Mesenchymal stem cell (in vitro differentiated cells and primary cell): ENCODE results near the gene SLC35F1.

Source experiments
- DNase-seq: peaks from one replicate; pipeline ENCODE4 v3.0.0-alpha.2; 2013
- H2AFZ ChIP-seq: one replicate; pipeline ENCODE4 v1.6.1; 2013; ENCODE audit warnings: low read depth, mild to moderate bottlenecking, control low read depth, inconsistent platforms, low read length, moderate library complexity
- H2AK5ac ChIP-seq: 2 replicates; pipeline ENCODE4 v1.6.1; 2013; ENCODE audit warnings: low read length, moderate library complexity, mild to moderate bottlenecking, inconsistent platforms; ENCODE audit not compliant: severe bottlenecking
- H2BK120ac ChIP-seq: one replicate; pipeline ENCODE4 v1.6.1; 2013; ENCODE audit warnings: low read depth, mild to moderate bottlenecking, inconsistent platforms, low read length, moderate library complexity
- H2BK12ac ChIP-seq, 2 experiments: one replicate each; pipeline ENCODE4 v1.6.1; 2013; ENCODE audit warnings: inconsistent platforms in 2 of 2, low read length in 2 of 2, mild to moderate bottlenecking in 2 of 2, moderate library complexity in 2 of 2, control low read depth in 1 of 2
- H2BK15ac ChIP-seq: one replicate; pipeline ENCODE4 v1.6.1; 2013; ENCODE audit warnings: mild to moderate bottlenecking, low read depth, inconsistent platforms; ENCODE audit not compliant: poor library complexity, severe bottlenecking
- H2BK5ac ChIP-seq: 2 replicates; pipeline ENCODE4 v1.6.1; 2013; ENCODE audit warnings: low read depth, mild to moderate bottlenecking, low read length, control low read depth, inconsistent platforms; ENCODE audit not compliant: poor library complexity, severe bottlenecking
- H3K14ac ChIP-seq, 2 experiments: one replicate each; pipeline ENCODE4 v1.6.1; 2013; ENCODE audit warnings: inconsistent platforms in 2 of 2, low read length in 2 of 2, control low read depth in 1 of 2, mild to moderate bottlenecking in 1 of 2, moderate library complexity in 1 of 2
- H3K18ac ChIP-seq, 2 experiments: one replicate each; pipeline ENCODE4 v1.6.1; 2013; ENCODE audit warnings: inconsistent platforms in 2 of 2, low read length in 2 of 2, control low read depth in 1 of 2, low read depth in 1 of 2, mild to moderate bottlenecking in 1 of 2
- H3K23ac ChIP-seq, 2 experiments: one replicate each; pipeline ENCODE4 v1.6.1; 2013; ENCODE audit warnings: inconsistent platforms in 2 of 2, low read length in 2 of 2, mild to moderate bottlenecking in 2 of 2, moderate library complexity in 2 of 2, control low read depth in 1 of 2
- H3K27ac ChIP-seq: 2 replicates; pipeline ENCODE4 v1.5.1; 2013; ENCODE audit warnings: mild to moderate bottlenecking, moderate library complexity, low read length, control low read depth, inconsistent platforms; ENCODE audit not compliant: poor library complexity, severe bottlenecking
- H3K27me3 ChIP-seq, 2 experiments: 2 replicates each; pipeline versions ENCODE4 v1.6.1 to v1.7.0; 2013; ENCODE audit warnings: low read length in 2 of 2, mild to moderate bottlenecking in 2 of 2, moderate library complexity in 2 of 2, control low read depth in 1 of 2, inconsistent platforms in 1 of 2; ENCODE audit not compliant: control insufficient read depth in 1 of 2, insufficient read depth in 1 of 2
- H3K36me3 ChIP-seq, 2 experiments: 2 replicates each; pipeline versions ENCODE4 v1.6.1 to v1.7.0; 2013; ENCODE audit warnings: low read length in 2 of 2, control low read depth in 1 of 2, inconsistent platforms in 1 of 2, low read depth in 1 of 2, mild to moderate bottlenecking in 1 of 2; ENCODE audit not compliant: insufficient read depth in 2 of 2, control insufficient read depth in 1 of 2
- H3K4ac ChIP-seq, 2 experiments: one replicate each; pipeline ENCODE4 v1.6.1; 2013; ENCODE audit warnings: inconsistent platforms in 2 of 2, low read length in 2 of 2, mild to moderate bottlenecking in 2 of 2, moderate library complexity in 2 of 2, control low read depth in 1 of 2, low read depth in 1 of 2
- H3K4me1 ChIP-seq: 2 replicates; pipeline ENCODE4 v1.6.1; 2013; ENCODE audit warnings: low read depth, low read length, control low read depth; ENCODE audit not compliant: control insufficient read depth, insufficient read depth
- H3K4me2 ChIP-seq: 2 replicates; pipeline ENCODE4 v1.6.1; 2013; ENCODE audit warnings: low read length, mild to moderate bottlenecking, inconsistent platforms; ENCODE audit not compliant: poor library complexity, severe bottlenecking
- H3K4me3 ChIP-seq, 2 experiments: 2 replicates each; pipeline versions ENCODE4 v1.5.1 to v1.7.0; 2013; ENCODE audit warnings: low read length in 2 of 2, mild to moderate bottlenecking in 2 of 2, control low read depth in 1 of 2, low read depth in 1 of 2; ENCODE audit not compliant: insufficient read depth in 1 of 2
- H3K79me1 ChIP-seq: replicated peaks from 2 replicates; pipeline ENCODE4 v1.6.1; 2013; ENCODE audit warnings: mild to moderate bottlenecking, control low read depth, low read length, inconsistent platforms; ENCODE audit not compliant: poor library complexity, severe bottlenecking
- H3K9ac ChIP-seq: 2 replicates; pipeline ENCODE4 v1.7.0; 2013; ENCODE audit warnings: mild to moderate bottlenecking, low read length, moderate library complexity
- H3K9me3 ChIP-seq: 2 replicates; pipeline ENCODE4 v1.7.0; 2013; ENCODE audit warnings: mild to moderate bottlenecking, low read length; ENCODE audit not compliant: control insufficient read depth
- H4K8ac ChIP-seq: one replicate; pipeline ENCODE4 v1.6.1; 2013; ENCODE audit warnings: inconsistent platforms, mild to moderate bottlenecking, low read length, moderate library complexity
- H4K91ac ChIP-seq: one replicate; pipeline ENCODE4 v1.6.1; 2013; ENCODE audit warnings: mild to moderate bottlenecking, low read length, inconsistent platforms
- WGBS: methylation state at CpG from one replicate; pipeline ENCODE4 v1.1.7; 2013; ENCODE audit warnings: mixed read lengths; 5-methylcytosine and 5-hydroxymethylcytosine counted together

Gene SLC35F1

GRCh38 chr6:118187568-118188164, 280.6 kb downstream of the SLC35F1 start:
- Histone ChIP-seq H3K9me3 (no peaks in the 10 kb centered on the region), H3K9ac (peak overlapping the region; percentile 62), H3K4ac (no peak overlapping the region), H3K36me3 (no peaks in the 10 kb centered on the region), H2BK120ac (no peak overlapping the region), H3K4me1 (no peaks in the 10 kb centered on the region), H4K8ac (no peak overlapping the region), H3K27ac (no peak overlapping the region), H2BK12ac (no peak overlapping the region), H2BK5ac (no peak overlapping the region), H3K18ac (no peak overlapping the region), H2AK5ac (no peak overlapping the region), H2AFZ (no peak overlapping the region), H3K23ac (no peak overlapping the region), H3K4me2 (no peak overlapping the region), H3K27me3 (peaks cover 0 to 5% of the 10 kb centered on the region in 2 experiments), H4K91ac (no peak overlapping the region), H3K79me1 (no peaks in the 10 kb centered on the region), H2BK15ac (no peak overlapping the region), H3K14ac (no peak overlapping the region), H3K4me3 (peak overlapping the region in 1 of 2 experiments; percentile 57)
- peak; percentile 89 for DNase-seq
- no CpG with 5 or more reads among the region's 3 CpGs for WGBS

DNA sequence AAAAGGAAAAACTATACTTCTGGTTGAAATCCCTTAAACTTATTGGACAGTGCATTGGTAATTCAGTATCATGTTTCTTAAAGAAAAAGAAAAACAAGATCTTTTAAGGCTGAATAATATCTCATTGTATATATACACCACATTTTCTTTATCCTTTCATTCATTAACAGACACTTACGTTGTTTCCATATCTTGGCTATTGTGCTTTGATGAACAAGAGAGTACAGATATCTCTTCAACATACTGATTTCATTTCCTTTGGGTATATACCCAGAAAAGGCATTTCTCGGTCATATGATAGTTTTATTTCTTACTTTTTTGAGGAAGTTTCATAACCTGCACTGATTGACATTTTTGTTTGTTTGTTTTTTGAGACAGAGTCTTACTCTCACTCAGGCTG, 281.5 kb downstream of the SLC35F1 start:
- no peak for DNase-seq
- Histone ChIP-seq H3K4me3 (no peak overlapping the region), H2AK5ac (no peak overlapping the region), H3K23ac (no peak overlapping the region), H3K14ac (no peak overlapping the region), H3K9ac (peak overlapping the region; percentile 62), H3K9me3 (no peaks in the 10 kb centered on the region), H2BK12ac (no peak overlapping the region), H3K36me3 (no peaks in the 10 kb centered on the region), H4K91ac (no peak overlapping the region), H2BK15ac (no peak overlapping the region), H3K4ac (no peak overlapping the region), H2AFZ (no peak overlapping the region), H3K4me2 (no peak overlapping the region), H2BK120ac (no peak overlapping the region), H3K27me3 (peaks cover 0 to 5% of the 10 kb centered on the region in 2 experiments), H2BK5ac (no peak overlapping the region), H3K27ac (no peak overlapping the region), H4K8ac (no peak overlapping the region), H3K79me1 (no peaks in the 10 kb centered on the region), H3K4me1 (no peaks in the 10 kb centered on the region), H3K18ac (no peak overlapping the region)
- 100% methylated on average over 1 of the region's 2 CpGs for WGBS

DNA sequence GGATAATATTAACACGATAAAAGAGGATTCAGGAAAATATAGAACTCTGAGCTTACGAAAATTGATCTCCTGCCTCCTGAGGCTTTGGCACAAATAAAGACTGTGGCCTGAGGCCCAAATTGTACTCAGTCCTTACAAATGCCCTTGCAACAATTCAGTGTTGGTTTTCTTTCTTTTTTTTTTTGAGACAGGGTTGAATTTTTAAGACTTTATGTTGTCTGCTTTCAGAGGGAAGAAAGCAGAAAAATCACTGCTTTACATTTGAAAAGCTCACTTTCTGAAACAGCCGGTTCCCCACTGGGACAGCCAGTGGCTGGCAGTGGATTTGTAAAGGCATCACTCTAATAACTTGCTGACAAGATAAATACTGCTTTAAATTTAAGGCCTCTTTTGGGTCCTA, 290.5 kb downstream of the SLC35F1 start:
- Histone ChIP-seq H2BK12ac (no peak overlapping the region), H3K14ac (no peak overlapping the region), H3K27ac (no peak overlapping the region), H3K27me3 (no peaks in the 10 kb centered on the region), H2BK5ac (no peak overlapping the region), H3K4me3 (no peak overlapping the region), H3K9ac (no peak overlapping the region), H2BK120ac (no peak overlapping the region), H4K8ac (no peak overlapping the region), H2BK15ac (no peak overlapping the region), H4K91ac (no peak overlapping the region), H2AK5ac (no peak overlapping the region), H2AFZ (no peak overlapping the region), H3K79me1 (no peaks in the 10 kb centered on the region), H3K4me2 (no peak overlapping the region), H3K18ac (no peak overlapping the region), H3K36me3 (no peaks in the 10 kb centered on the region), H3K4me1 (no peaks in the 10 kb centered on the region), H3K4ac (no peak overlapping the region), H3K9me3 (no peaks in the 10 kb centered on the region), H3K23ac (no peak overlapping the region)
- no peak for DNase-seq
- WGBS, result 52% methylated on average over 3 of the region's 3 CpGs

DNA sequence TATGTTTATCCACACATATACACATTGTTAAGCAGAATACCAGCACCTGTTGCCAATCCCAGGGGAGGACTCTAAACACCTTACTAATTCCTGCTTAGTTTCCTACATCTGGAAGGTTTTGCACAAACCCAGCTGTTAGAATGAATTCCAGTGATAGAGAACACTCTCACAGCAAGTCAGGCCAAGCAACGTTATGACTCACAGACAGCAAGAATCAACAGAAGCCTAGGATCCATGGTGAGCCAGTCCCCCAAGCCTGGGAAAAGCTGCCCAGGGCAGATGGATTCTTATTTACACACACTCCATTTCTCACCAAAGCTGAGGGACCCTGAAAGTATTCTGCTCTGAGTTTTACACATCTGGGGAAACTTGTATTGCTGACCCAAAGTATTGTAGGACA, 291.7 kb downstream of the SLC35F1 start:
- Histone ChIP-seq H3K4me1 (no peaks in the 10 kb centered on the region), H2AK5ac (no peak overlapping the region), H3K14ac (no peak overlapping the region), H3K79me1 (no peaks in the 10 kb centered on the region), H2BK120ac (no peak overlapping the region), H3K27ac (no peak overlapping the region), H3K27me3 (no peaks in the 10 kb centered on the region), H2BK5ac (no peak overlapping the region), H3K18ac (no peak overlapping the region), H3K23ac (no peak overlapping the region), H2BK12ac (no peak overlapping the region), H3K9ac (no peak overlapping the region), H3K36me3 (no peaks in the 10 kb centered on the region), H4K91ac (no peak overlapping the region), H3K9me3 (no peaks in the 10 kb centered on the region), H3K4me2 (no peak overlapping the region), H2BK15ac (no peak overlapping the region), H3K4me3 (no peak overlapping the region), H2AFZ (no peak overlapping the region), H3K4ac (no peak overlapping the region), H4K8ac (no peak overlapping the region)
- peak; percentile 40 for DNase-seq
- WGBS, result 50% methylated on average over 1 of the region's 1 CpG
